ENCODE data around the gene C1orf116.

C1orf116 gene

GRCh38 chr1:207033302-207033701 is 746 bp upstream of the C1orf116 start:
- Histone ChIP-seq H3K36me3 (replicated peaks) (no peaks in the 10 kb centered on the region), H3K27ac (no peak overlapping the region), H3K4me3 (ENCODE audit: low read depth, low read length) (no peak overlapping the region), H3K27me3 (replicated peaks) (no peaks in the 10 kb centered on the region)
- in situ Hi-C loops (cut with HindIII; ENCODE audit: low pct_ligation_motif_present, low sequenced_read_pairs): no loop called here
- DNase-seq: no peak
- no peak for TF ChIP-seq CTCF (IDR thresholded peaks at IDR 0.05; ENCODE audit: low read depth, low read length, missing control alignments)

- in situ Hi-C loops (cut with HindIII; ENCODE audit: low pct_ligation_motif_present, low sequenced_read_pairs): no loop called here
- no peak for TF ChIP-seq CTCF (IDR thresholded peaks at IDR 0.05; ENCODE audit: low read depth, low read length, missing control alignments)
- Histone ChIP-seq H3K36me3 (replicated peaks) (no peaks in the 10 kb centered on the region), H3K27ac (no peak overlapping the region), H3K4me3 (ENCODE audit: low read depth, low read length) (no peak overlapping the region), H3K27me3 (replicated peaks) (no peaks in the 10 kb centered on the region)
- no peak for DNase-seq
Observed at GRCh38 chr1:207031632-207032264, 808 bp downstream of the C1orf116 start.

GRCh38 chr1:207031016-207031415 is 1.5 kb downstream of the C1orf116 start:
- Histone ChIP-seq H3K27me3 (replicated peaks) (no peaks in the 10 kb centered on the region), H3K4me3 (ENCODE audit: low read depth, low read length) (no peak overlapping the region), H3K27ac (no peak overlapping the region), H3K36me3 (replicated peaks) (no peaks in the 10 kb centered on the region)
- no peak for DNase-seq
- in situ Hi-C loops (cut with HindIII; ENCODE audit: low pct_ligation_motif_present, low sequenced_read_pairs): no loop called here
- no peak for TF ChIP-seq CTCF (IDR thresholded peaks at IDR 0.05; ENCODE audit: low read depth, low read length, missing control alignments)

- in situ Hi-C loops (cut with HindIII; ENCODE audit: low pct_ligation_motif_present, low sequenced_read_pairs): no loop called here
- no peak for TF ChIP-seq CTCF (IDR thresholded peaks at IDR 0.05; ENCODE audit: low read depth, low read length, missing control alignments)
- Histone ChIP-seq H3K36me3 (replicated peaks) (no peaks in the 10 kb centered on the region), H3K27ac (no peak overlapping the region), H3K27me3 (replicated peaks) (no peaks in the 10 kb centered on the region), H3K4me3 (ENCODE audit: low read depth, low read length) (no peak overlapping the region)
- DNase-seq: no peak
Observed at GRCh38 chr1:207030522-207031009, 2.0 kb downstream of the C1orf116 start.

- no peak for TF ChIP-seq CTCF (IDR thresholded peaks at IDR 0.05; ENCODE audit: low read depth, low read length, missing control alignments)
- no peak for DNase-seq
- in situ Hi-C loops (cut with HindIII; ENCODE audit: low pct_ligation_motif_present, low sequenced_read_pairs): no loop called here
- no peaks in the 10 kb centered on the region for H3K36me3 ChIP-seq (replicated peaks)
- no peak overlapping the region for H3K4me3 ChIP-seq (ENCODE audit: low read depth, low read length)
- no peak overlapping the region for H3K27ac ChIP-seq
- no peaks in the 10 kb centered on the region for H3K27me3 ChIP-seq (replicated peaks)
Observed at GRCh38 chr1:207029701-207030521, 2.6 kb downstream of the C1orf116 start.

Measured in brain microvascular endothelial cell (primary cell).